ENCODE measurements around the gene TNFSF12.

TNFSF12 gene

GRCh38 chr17:7508145-7508544, 40.7 kb upstream of the TNFSF12 start:
- no peak overlapping the region for H3K4me3 ChIP-seq (ENCODE audit: low read depth, low read length)
- DNase-seq (ENCODE audit: low read depth), result no peak
- no peak for TF ChIP-seq CTCF (IDR thresholded peaks at IDR 0.05; ENCODE audit: low read depth, low read length)
- TF ChIP-seq POLR2A (IDR thresholded peaks at IDR 0.05; ENCODE audit: extremely low read depth, insufficient read length), result no peak
- no peak for TF ChIP-seq MAX (IDR thresholded peaks at IDR 0.05; ENCODE audit: low read depth, low read length)
- TF ChIP-seq MYC (IDR thresholded peaks at IDR 0.05; ENCODE audit: low read depth, low read length), result no peak

DNA sequence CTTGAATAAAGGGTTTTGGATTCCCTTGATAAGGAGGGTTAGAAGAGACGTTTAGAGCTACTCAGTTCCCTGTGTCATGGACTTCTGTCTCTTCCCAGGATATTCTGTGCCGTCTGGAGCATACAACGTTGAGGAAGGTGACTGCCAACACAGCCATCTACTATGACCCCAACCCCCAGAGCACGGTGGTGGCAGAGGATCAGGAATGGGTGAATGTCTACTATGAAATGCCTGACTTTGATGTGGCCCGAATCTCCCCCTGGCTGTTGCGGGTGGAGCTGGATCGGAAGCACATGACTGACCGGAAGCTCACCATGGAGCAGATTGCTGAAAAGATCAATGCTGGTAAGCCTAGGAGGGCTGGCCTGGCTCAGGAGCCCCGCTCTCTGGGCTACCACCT, 40.0 kb upstream of the TNFSF12 start:
- no peak for DNase-seq (ENCODE audit: low read depth)
- no peak overlapping the region for H3K4me3 ChIP-seq (ENCODE audit: low read depth, low read length)
- TF ChIP-seq MYC (IDR thresholded peaks at IDR 0.05; ENCODE audit: low read depth, low read length) (no peak), POLR2A (IDR thresholded peaks at IDR 0.05; ENCODE audit: extremely low read depth, insufficient read length) (no peak), MAX (IDR thresholded peaks at IDR 0.05; ENCODE audit: low read depth, low read length) (no peak), CTCF (IDR thresholded peaks at IDR 0.05; ENCODE audit: low read depth, low read length) (no peak)

- no peak for DNase-seq (ENCODE audit: low read depth)
- no peak for TF ChIP-seq MAX (IDR thresholded peaks at IDR 0.05; ENCODE audit: low read depth, low read length)
- no peak for TF ChIP-seq MYC (IDR thresholded peaks at IDR 0.05; ENCODE audit: low read depth, low read length)
- no peak for TF ChIP-seq CTCF (IDR thresholded peaks at IDR 0.05; ENCODE audit: low read depth, low read length)
- TF ChIP-seq POLR2A (IDR thresholded peaks at IDR 0.05; ENCODE audit: extremely low read depth, insufficient read length), result no peak
- no peak overlapping the region for H3K4me3 ChIP-seq (ENCODE audit: low read depth, low read length)
These were observed 38.9 kb upstream of the TNFSF12 start for GRCh38 chr17:7509937-7510336.

DNA sequence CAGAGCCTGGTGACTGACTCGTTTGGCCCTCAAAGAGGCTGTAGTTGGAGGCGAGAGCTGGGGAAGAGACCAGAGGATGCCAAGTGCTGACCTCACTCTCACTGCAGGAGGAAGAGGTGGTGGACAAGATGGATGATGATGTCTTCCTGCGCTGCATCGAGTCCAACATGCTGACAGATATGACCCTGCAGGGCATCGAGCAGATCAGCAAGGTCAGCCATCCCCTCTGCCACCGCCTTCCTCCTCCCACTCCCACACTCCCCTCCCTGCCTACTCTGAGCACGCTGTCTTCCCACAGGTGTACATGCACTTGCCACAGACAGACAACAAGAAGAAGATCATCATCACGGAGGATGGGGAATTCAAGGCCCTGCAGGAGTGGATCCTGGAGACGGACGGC, 37.8 kb upstream of the TNFSF12 start:
- no peak overlapping the region for H3K4me3 ChIP-seq (ENCODE audit: low read depth, low read length)
- DNase-seq (ENCODE audit: low read depth), result no peak

GRCh38 chr17:7512105-7512504, 36.8 kb upstream of the TNFSF12 start:
- no peak for DNase-seq (ENCODE audit: low read depth)
- H3K4me3 ChIP-seq (ENCODE audit: low read depth, low read length), result no peak overlapping the region
- TF ChIP-seq CTCF (IDR thresholded peaks at IDR 0.05; ENCODE audit: low read depth, low read length) (no peak), MYC (IDR thresholded peaks at IDR 0.05; ENCODE audit: low read depth, low read length) (no peak)

More for the DNA sequence above, 37.8 kb upstream of the TNFSF12 start:
- TF ChIP-seq CTCF (IDR thresholded peaks at IDR 0.05; ENCODE audit: low read depth, low read length), result no peak
- no peak for TF ChIP-seq MYC (IDR thresholded peaks at IDR 0.05; ENCODE audit: low read depth, low read length)
- no peak for TF ChIP-seq POLR2A (IDR thresholded peaks at IDR 0.05; ENCODE audit: extremely low read depth, insufficient read length)
- no peak for TF ChIP-seq MAX (IDR thresholded peaks at IDR 0.05; ENCODE audit: low read depth, low read length)

DNA sequence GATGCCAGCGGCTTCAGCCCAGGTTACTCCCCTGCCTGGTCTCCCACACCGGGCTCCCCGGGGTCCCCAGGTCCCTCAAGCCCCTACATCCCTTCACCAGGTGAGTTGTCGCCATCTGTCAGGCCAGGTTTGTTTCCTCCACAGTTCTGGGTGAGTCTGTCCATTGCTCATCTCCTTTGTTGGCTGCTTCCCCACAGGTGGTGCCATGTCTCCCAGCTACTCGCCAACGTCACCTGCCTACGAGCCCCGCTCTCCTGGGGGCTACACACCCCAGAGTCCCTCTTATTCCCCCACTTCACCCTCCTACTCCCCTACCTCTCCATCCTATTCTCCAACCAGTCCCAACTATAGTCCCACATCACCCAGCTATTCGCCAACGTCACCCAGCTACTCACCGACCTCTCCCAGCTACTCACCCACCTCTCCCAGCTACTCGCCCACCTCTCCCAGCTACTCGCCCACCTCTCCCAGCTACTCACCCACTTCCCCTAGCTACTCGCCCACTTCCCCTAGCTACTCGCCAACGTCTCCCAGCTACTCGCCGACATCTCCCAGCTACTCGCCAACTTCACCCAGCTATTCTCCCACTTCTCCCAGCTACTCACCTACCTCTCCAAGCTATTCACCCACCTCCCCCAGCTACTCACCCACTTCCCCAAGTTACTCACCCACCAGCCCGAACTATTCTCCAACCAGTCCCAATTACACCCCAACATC, 35.9 kb upstream of the TNFSF12 start:
- TF ChIP-seq CTCF (IDR thresholded peaks at IDR 0.05; ENCODE audit: low read depth, low read length), result no peak
- no peak for TF ChIP-seq MAX (IDR thresholded peaks at IDR 0.05; ENCODE audit: low read depth, low read length)
- no peak for TF ChIP-seq POLR2A (IDR thresholded peaks at IDR 0.05; ENCODE audit: extremely low read depth, insufficient read length)
- TF ChIP-seq MYC (IDR thresholded peaks at IDR 0.05; ENCODE audit: low read depth, low read length), result no peak
- DNase-seq (ENCODE audit: low read depth), result no peak
- H3K4me3 ChIP-seq (ENCODE audit: low read depth, low read length), result no peak overlapping the region

Data from NB4 (cell line).